OCI-LY1 (cell line): ENCODE results near the gene CDKAL1.
"Not testable (repeated sequence)": the region's sequence is repeated elsewhere in the genome, so short reads cannot be mapped to it uniquely, and the experiment has no call there.

Experiments
- H2AFZ ChIP-seq: fragments of 200-600 bp; sonication (generic), shearing (Covaris generic); 2 replicates; pipeline ENCODE4 v1.6.0; 2014; ENCODE audit warnings: antibody characterized with exemption, mild to moderate bottlenecking, low read length
- H3F3A ChIP-seq: fragments of 200-600 bp; sonication (generic), shearing (Covaris generic); 2 replicates; pipeline ENCODE4 v1.6.0; 2014; ENCODE audit warnings: mild to moderate bottlenecking, antibody characterized with exemption, low read length, moderate library complexity; ENCODE audit not compliant: insufficient read depth
- H3K27ac ChIP-seq: fragments of 200-600 bp; sonication (generic); 2 replicates; pipeline ENCODE4 v1.5.1; 2014; ENCODE audit warnings: low read length, mixed run types, mild to moderate bottlenecking, low read depth; ENCODE audit not compliant: poor library complexity, severe bottlenecking
- H3K27me3 ChIP-seq: fragments of 200-600 bp; sonication (generic); 2 replicates; pipeline ENCODE4 v1.6.0; 2014; ENCODE audit warnings: antibody characterized with exemption, mild to moderate bottlenecking, low read length, moderate library complexity; ENCODE audit not compliant: insufficient read depth
- H3K36me3 ChIP-seq: fragments of 200-600 bp; sonication (generic); 2 replicates; pipeline ENCODE4 v1.6.1; 2014; ENCODE audit warnings: mild to moderate bottlenecking, antibody characterized with exemption, low read length, moderate library complexity, mixed read lengths; ENCODE audit not compliant: insufficient read depth
- H3K4me1 ChIP-seq: fragments of 200-600 bp; sonication (generic); 2 replicates; pipeline ENCODE4 v1.5.1; 2014; ENCODE audit warnings: mild to moderate bottlenecking, low read length, moderate library complexity; ENCODE audit not compliant: insufficient read depth, severe bottlenecking
- H3K4me2 ChIP-seq: fragments of 200-600 bp; sonication (generic), shearing (Covaris generic); 2 replicates; pipeline ENCODE4 v1.6.1; 2014; ENCODE audit warnings: low read length
- H3K4me3 ChIP-seq: fragments of 200-600 bp; sonication (generic); 2 replicates; pipeline ENCODE4 v1.5.1; 2014; ENCODE audit warnings: low read length, low read depth, mild to moderate bottlenecking, mixed read lengths; ENCODE audit not compliant: poor library complexity, severe bottlenecking
- H3K79me2 ChIP-seq: fragments of 200-600 bp; shearing (Covaris generic); 2 replicates; pipeline ENCODE4 v1.6.1; 2016; ENCODE audit warnings: mixed run types, low read length, mixed read lengths; ENCODE audit not compliant: insufficient read depth
- H3K9ac ChIP-seq: fragments of 200-600 bp; sonication (generic), shearing (Covaris generic); 2 replicates; pipeline ENCODE4 v1.6.1; 2014; ENCODE audit warnings: mild to moderate bottlenecking, low read length, mixed read lengths
- H3K9me2 ChIP-seq: fragments of 200-600 bp; sonication (generic), shearing (Covaris generic); 2 replicates; pipeline ENCODE4 v1.6.1; 2014; ENCODE audit warnings: low read depth, mild to moderate bottlenecking, low read length, mixed read lengths
- H3K9me3 ChIP-seq: fragments of 200-600 bp; shearing (Covaris generic); 2 replicates; pipeline ENCODE4 v1.6.1; 2014; ENCODE audit warnings: low read length, mixed read lengths
- H4K20me1 ChIP-seq: fragments of 200-600 bp; sonication (generic), shearing (Covaris generic); 2 replicates; pipeline ENCODE4 v1.6.0; 2016; ENCODE audit warnings: mild to moderate bottlenecking, low read length; ENCODE audit not compliant: insufficient read depth
- CTCF ChIP-seq: fragments of 200-600 bp; sonication (generic), shearing (Covaris generic); IDR thresholded peaks from 2 replicates; pipeline ENCODE4 v1.5.1; 2017; ENCODE audit warnings: mild to moderate bottlenecking, antibody characterized with exemption, low read length, moderate library complexity, mixed read lengths
- EZH2 ChIP-seq: fragments of 200-600 bp; sonication (generic), shearing (Covaris generic); IDR thresholded peaks from 2 replicates; pipeline ENCODE4 v1.8.0; 2017; ENCODE audit warnings: borderline replicate concordance, mixed run types, mild to moderate bottlenecking, antibody characterized with exemption, low read length, moderate library complexity, mixed read lengths

CDKAL1 gene

GRCh38 chr6:20724443-20725190, 190.4 kb downstream of the CDKAL1 start:
- Histone ChIP-seq H3K79me2 (no peaks in the 10 kb centered on the region), H4K20me1 (no peaks in the 10 kb centered on the region), H3K9me2 (no peaks in the 10 kb centered on the region), H2AFZ (no peak overlapping the region), H3K27me3 (no peaks in the 10 kb centered on the region), H3F3A (no peaks in the 10 kb centered on the region), H3K27ac (no peak overlapping the region), H3K4me3 (no peak overlapping the region), H3K4me1 (peaks cover 8% of the 10 kb centered on the region), H3K36me3 (no peaks in the 10 kb centered on the region), H3K9me3 (0 out of 2 replicates have a peak, but pooled peaks cover 3% of the 10 kb centered on the region), H3K4me2 (no peak overlapping the region), H3K9ac (no peak overlapping the region)
- TF ChIP-seq EZH2 (no peak), CTCF (no peak)

GRCh38 chr6:20725235-20725634, 191.0 kb downstream of the CDKAL1 start:
- not testable (repeated sequence) for H3K9me3 ChIP-seq, H4K20me1 ChIP-seq, H3K4me3 ChIP-seq, H3K4me1 ChIP-seq, H3K27ac ChIP-seq, H2AFZ ChIP-seq, H3K79me2 ChIP-seq, H3K4me2 ChIP-seq, H3K27me3 ChIP-seq, H3K9me2 ChIP-seq, H3K36me3 ChIP-seq, H3F3A ChIP-seq, H3K9ac ChIP-seq

GRCh38 chr6:20729086-20729485, 194.8 kb downstream of the CDKAL1 start:
- Histone ChIP-seq H3F3A (no peaks in the 10 kb centered on the region), H3K4me3 (no peak overlapping the region), H3K4me2 (no peak overlapping the region), H3K36me3 (no peaks in the 10 kb centered on the region), H3K27ac (no peak overlapping the region), H3K9me2 (no peaks in the 10 kb centered on the region), H4K20me1 (no peaks in the 10 kb centered on the region), H2AFZ (no peak overlapping the region), H3K79me2 (no peaks in the 10 kb centered on the region), H3K9ac (no peak overlapping the region), H3K27me3 (no peaks in the 10 kb centered on the region), H3K4me1 (peaks cover 8% of the 10 kb centered on the region), H3K9me3 (no peaks in the 10 kb centered on the region)
- TF ChIP-seq CTCF: no peak
- no peak for TF ChIP-seq EZH2

GRCh38 chr6:20732362-20732761, 198.1 kb downstream of the CDKAL1 start:
- not testable (repeated sequence) for H3K27ac ChIP-seq, H3K79me2 ChIP-seq, H4K20me1 ChIP-seq, H3K9me3 ChIP-seq, H3F3A ChIP-seq, H3K9me2 ChIP-seq, H2AFZ ChIP-seq, H3K4me3 ChIP-seq, H3K4me2 ChIP-seq, H3K9ac ChIP-seq, H3K4me1 ChIP-seq, H3K36me3 ChIP-seq, H3K27me3 ChIP-seq
